GM18520 (cell line): ENCODE results near the gene SUSD1.
A peak's percentile ranks its signal among the peaks of the same experiment; 100 is the strongest.
"Not testable (repeated sequence)": the region's sequence is repeated elsewhere in the genome, so short reads cannot be mapped to it uniquely, and the experiment has no call there.

Experiments
- ATAC-seq: cut with Tn5 transposase; IDR thresholded peaks from one replicate; pipeline ENCODE4 v1.9.1; 2021; ENCODE audit not compliant: unreplicated experiment

SUSD1 gene

GRCh38 chr9:112104401-112104800 lies 70.7 kb downstream of the SUSD1 start:
- ATAC-seq: no peak

GRCh38 chr9:112103405-112103804 lies 71.7 kb downstream of the SUSD1 start:
- no peak for ATAC-seq

GRCh38 chr9:112097712-112098688 lies 77.1 kb downstream of the SUSD1 start:
- ATAC-seq: no peak

GRCh38 chr9:112094948-112095681 lies 80.0 kb downstream of the SUSD1 start:
- no peak for ATAC-seq

- no peak for ATAC-seq
These were observed 80.9 kb downstream of the SUSD1 start for GRCh38 chr9:112094241-112094640.

- no peak for ATAC-seq
These were observed 81.3 kb downstream of the SUSD1 start for GRCh38 chr9:112093870-112094216.

- no peak for ATAC-seq
These were observed 81.8 kb downstream of the SUSD1 start for GRCh38 chr9:112093147-112093869.

- no peak for ATAC-seq
These were observed 83.3 kb downstream of the SUSD1 start for GRCh38 chr9:112091810-112092209.

- ATAC-seq: no peak
These were observed 87.6 kb downstream of the SUSD1 start for GRCh38 chr9:112087506-112087905.

GRCh38 chr9:112086627-112087026 lies 88.5 kb downstream of the SUSD1 start:
- no peak for ATAC-seq

- ATAC-seq: no peak
These were observed 90.2 kb downstream of the SUSD1 start for GRCh38 chr9:112084907-112085306.

GRCh38 chr9:112084334-112084733 lies 90.8 kb downstream of the SUSD1 start:
- ATAC-seq: no peak

- no peak for ATAC-seq
These were observed 93.0 kb downstream of the SUSD1 start for GRCh38 chr9:112081918-112082729.

- no peak for ATAC-seq
These were observed 94.1 kb downstream of the SUSD1 start for GRCh38 chr9:112080831-112081542.

GRCh38 chr9:112078432-112078831 lies 96.7 kb downstream of the SUSD1 start:
- no peak for ATAC-seq

GRCh38 chr9:112076814-112077213 lies 98.3 kb downstream of the SUSD1 start:
- ATAC-seq: no peak

- no peak for ATAC-seq
These were observed 100.1 kb downstream of the SUSD1 start for GRCh38 chr9:112075009-112075378.

GRCh38 chr9:112074250-112075008 lies 100.7 kb downstream of the SUSD1 start:
- peak; percentile 34 for ATAC-seq

- ATAC-seq: not testable (repeated sequence)
These were observed 101.4 kb downstream of the SUSD1 start for GRCh38 chr9:112073639-112074173.
